ENCODE data around the gene TAX1BP3.
A peak's percentile ranks its signal among the peaks of the same experiment; 100 is the strongest.
"Not testable (repeated sequence)": the region's sequence is repeated elsewhere in the genome, so short reads cannot be mapped to it uniquely, and the experiment has no call there.

TAX1BP3 gene

GRCh38 chr17:3668279-3669084 lies at the start of gene TAX1BP3, which contains the start of gene EMC6:
TAX1BP3 (minus strand) TSS chr17:3668578; CDS start chr17:3668526, 52 bp downstream.
EMC6 (plus strand) TSS chr17:3668812; CDS start chr17:3669147, 335 bp downstream.
- DNase-seq (ENCODE audit: low read depth), result peak; percentile 98

GRCh38 chr17:3715296-3715695 lies 46.9 kb upstream of the TAX1BP3 start:
- DNase-seq (ENCODE audit: low read depth), result no peak

GRCh38 chr17:3712811-3713463 lies 44.6 kb upstream of the TAX1BP3 start:
- DNase-seq (ENCODE audit: low read depth), result no peak

- peak; percentile 66 for DNase-seq (ENCODE audit: low read depth)
Observed at GRCh38 chr17:3710951-3711383, 42.6 kb upstream of the TAX1BP3 start.

GRCh38 chr17:3708366-3708765 lies 40.0 kb upstream of the TAX1BP3 start:
- no peak for DNase-seq (ENCODE audit: low read depth)

- DNase-seq (ENCODE audit: low read depth), result not testable (repeated sequence)
Observed at GRCh38 chr17:3705718-3705984, 37.3 kb upstream of the TAX1BP3 start.

GRCh38 chr17:3704931-3705717 lies 36.7 kb upstream of the TAX1BP3 start:
- no peak for DNase-seq (ENCODE audit: low read depth)

- DNase-seq (ENCODE audit: low read depth), result not testable (repeated sequence)
Observed at GRCh38 chr17:3702041-3702539, 33.7 kb upstream of the TAX1BP3 start.

- DNase-seq (ENCODE audit: low read depth), result no peak
Observed at GRCh38 chr17:3699951-3700350, 31.6 kb upstream of the TAX1BP3 start.

- DNase-seq (ENCODE audit: low read depth), result no peak
Observed at GRCh38 chr17:3698139-3698538, 29.8 kb upstream of the TAX1BP3 start.

- no peak for DNase-seq (ENCODE audit: low read depth)
Observed at GRCh38 chr17:3697103-3697476, 28.7 kb upstream of the TAX1BP3 start.

GRCh38 chr17:3695723-3696411 lies 27.5 kb upstream of the TAX1BP3 start, which contains the start of gene P2RX5:
P2RX5 (minus strand) TSS chr17:3696155; CDS start chr17:3696005, 150 bp downstream.
- DNase-seq (ENCODE audit: low read depth), result peak; percentile 14

GRCh38 chr17:3695129-3695722 lies 26.8 kb upstream of the TAX1BP3 start:
- no peak for DNase-seq (ENCODE audit: low read depth)

GRCh38 chr17:3693829-3694231 lies 25.5 kb upstream of the TAX1BP3 start:
- no peak for DNase-seq (ENCODE audit: low read depth)

GRCh38 chr17:3693141-3693540 lies 24.8 kb upstream of the TAX1BP3 start:
- DNase-seq (ENCODE audit: low read depth), result no peak

GRCh38 chr17:3692346-3692745 lies 24.0 kb upstream of the TAX1BP3 start:
- no peak for DNase-seq (ENCODE audit: low read depth)

- DNase-seq (ENCODE audit: low read depth), result no peak
Observed at GRCh38 chr17:3691617-3692067, 23.3 kb upstream of the TAX1BP3 start.

GRCh38 chr17:3690094-3690715 lies 21.8 kb upstream of the TAX1BP3 start:
- DNase-seq (ENCODE audit: low read depth), result no peak

- DNase-seq (ENCODE audit: low read depth), result no peak
Observed at GRCh38 chr17:3689262-3690093, 21.1 kb upstream of the TAX1BP3 start.

- no peak for DNase-seq (ENCODE audit: low read depth)
Observed at GRCh38 chr17:3688852-3689261, 20.5 kb upstream of the TAX1BP3 start.

Data from stimulated activated CD4-positive, alpha-beta T cell treated with anti-CD3 and anti-CD28 coated beads, Interleukin-2, amount 100 ng/mL, for 4 hours (primary cell).